Mesenchymal stem cell (in vitro differentiated cells and primary cell): ENCODE data around the gene MIDN.
A peak's percentile ranks its signal among the peaks of the same experiment; 100 is the strongest.

Experiments
- DNase-seq: peaks from one replicate; pipeline ENCODE4 v3.0.0-alpha.2; 2013
- H2AFZ ChIP-seq: one replicate; pipeline ENCODE4 v1.6.1; 2013; ENCODE audit warnings: low read depth, mild to moderate bottlenecking, control low read depth, inconsistent platforms, low read length, moderate library complexity
- H2AK5ac ChIP-seq: 2 replicates; pipeline ENCODE4 v1.6.1; 2013; ENCODE audit warnings: low read length, moderate library complexity, mild to moderate bottlenecking, inconsistent platforms; ENCODE audit not compliant: severe bottlenecking
- H2BK120ac ChIP-seq: one replicate; pipeline ENCODE4 v1.6.1; 2013; ENCODE audit warnings: low read depth, mild to moderate bottlenecking, inconsistent platforms, low read length, moderate library complexity
- H2BK12ac ChIP-seq, 2 experiments: one replicate each; pipeline ENCODE4 v1.6.1; 2013; ENCODE audit warnings: inconsistent platforms in 2 of 2, low read length in 2 of 2, mild to moderate bottlenecking in 2 of 2, moderate library complexity in 2 of 2, control low read depth in 1 of 2
- H2BK15ac ChIP-seq: one replicate; pipeline ENCODE4 v1.6.1; 2013; ENCODE audit warnings: mild to moderate bottlenecking, low read depth, inconsistent platforms; ENCODE audit not compliant: poor library complexity, severe bottlenecking
- H2BK5ac ChIP-seq: 2 replicates; pipeline ENCODE4 v1.6.1; 2013; ENCODE audit warnings: low read depth, mild to moderate bottlenecking, low read length, control low read depth, inconsistent platforms; ENCODE audit not compliant: poor library complexity, severe bottlenecking
- H3K14ac ChIP-seq, 2 experiments: one replicate each; pipeline ENCODE4 v1.6.1; 2013; ENCODE audit warnings: inconsistent platforms in 2 of 2, low read length in 2 of 2, control low read depth in 1 of 2, mild to moderate bottlenecking in 1 of 2, moderate library complexity in 1 of 2
- H3K18ac ChIP-seq, 2 experiments: one replicate each; pipeline ENCODE4 v1.6.1; 2013; ENCODE audit warnings: inconsistent platforms in 2 of 2, low read length in 2 of 2, control low read depth in 1 of 2, low read depth in 1 of 2, mild to moderate bottlenecking in 1 of 2
- H3K23ac ChIP-seq, 2 experiments: one replicate each; pipeline ENCODE4 v1.6.1; 2013; ENCODE audit warnings: inconsistent platforms in 2 of 2, low read length in 2 of 2, mild to moderate bottlenecking in 2 of 2, moderate library complexity in 2 of 2, control low read depth in 1 of 2
- H3K27ac ChIP-seq: 2 replicates; pipeline ENCODE4 v1.5.1; 2013; ENCODE audit warnings: mild to moderate bottlenecking, moderate library complexity, low read length, control low read depth, inconsistent platforms; ENCODE audit not compliant: poor library complexity, severe bottlenecking
- H3K27me3 ChIP-seq, 2 experiments: 2 replicates each; pipeline versions ENCODE4 v1.6.1 to v1.7.0; 2013; ENCODE audit warnings: low read length in 2 of 2, mild to moderate bottlenecking in 2 of 2, moderate library complexity in 2 of 2, control low read depth in 1 of 2, inconsistent platforms in 1 of 2; ENCODE audit not compliant: control insufficient read depth in 1 of 2, insufficient read depth in 1 of 2
- H3K36me3 ChIP-seq, 2 experiments: 2 replicates each; pipeline versions ENCODE4 v1.6.1 to v1.7.0; 2013; ENCODE audit warnings: low read length in 2 of 2, control low read depth in 1 of 2, inconsistent platforms in 1 of 2, low read depth in 1 of 2, mild to moderate bottlenecking in 1 of 2; ENCODE audit not compliant: insufficient read depth in 2 of 2, control insufficient read depth in 1 of 2
- H3K4ac ChIP-seq, 2 experiments: one replicate each; pipeline ENCODE4 v1.6.1; 2013; ENCODE audit warnings: inconsistent platforms in 2 of 2, low read length in 2 of 2, mild to moderate bottlenecking in 2 of 2, moderate library complexity in 2 of 2, control low read depth in 1 of 2, low read depth in 1 of 2
- H3K4me1 ChIP-seq: 2 replicates; pipeline ENCODE4 v1.6.1; 2013; ENCODE audit warnings: low read depth, low read length, control low read depth; ENCODE audit not compliant: control insufficient read depth, insufficient read depth
- H3K4me2 ChIP-seq: 2 replicates; pipeline ENCODE4 v1.6.1; 2013; ENCODE audit warnings: low read length, mild to moderate bottlenecking, inconsistent platforms; ENCODE audit not compliant: poor library complexity, severe bottlenecking
- H3K4me3 ChIP-seq, 2 experiments: 2 replicates each; pipeline versions ENCODE4 v1.5.1 to v1.7.0; 2013; ENCODE audit warnings: low read length in 2 of 2, mild to moderate bottlenecking in 2 of 2, control low read depth in 1 of 2, low read depth in 1 of 2; ENCODE audit not compliant: insufficient read depth in 1 of 2
- H3K79me1 ChIP-seq: replicated peaks from 2 replicates; pipeline ENCODE4 v1.6.1; 2013; ENCODE audit warnings: mild to moderate bottlenecking, control low read depth, low read length, inconsistent platforms; ENCODE audit not compliant: poor library complexity, severe bottlenecking
- H3K9ac ChIP-seq: 2 replicates; pipeline ENCODE4 v1.7.0; 2013; ENCODE audit warnings: mild to moderate bottlenecking, low read length, moderate library complexity
- H3K9me3 ChIP-seq: 2 replicates; pipeline ENCODE4 v1.7.0; 2013; ENCODE audit warnings: mild to moderate bottlenecking, low read length; ENCODE audit not compliant: control insufficient read depth
- H4K8ac ChIP-seq: one replicate; pipeline ENCODE4 v1.6.1; 2013; ENCODE audit warnings: inconsistent platforms, mild to moderate bottlenecking, low read length, moderate library complexity
- H4K91ac ChIP-seq: one replicate; pipeline ENCODE4 v1.6.1; 2013; ENCODE audit warnings: mild to moderate bottlenecking, low read length, inconsistent platforms
- WGBS: methylation state at CpG from one replicate; pipeline ENCODE4 v1.1.7; 2013; ENCODE audit warnings: mixed read lengths; 5-methylcytosine and 5-hydroxymethylcytosine counted together

The MIDN gene

GRCh38 chr19:1273263-1274041 is 25.1 kb downstream of the MIDN start:
- peak overlapping the region; percentile 60 for H4K8ac ChIP-seq

GRCh38 chr19:1274081-1274851 is 25.9 kb downstream of the MIDN start:
- H3K4me2 ChIP-seq: no peak overlapping the region
- no peak for DNase-seq
- 94% methylated on average over 43 of the region's 46 CpGs for WGBS

More at GRCh38 chr19:1273263-1274041, 25.1 kb downstream of the MIDN start:
- 94% methylated on average over 25 of the region's 25 CpGs for WGBS
- Histone ChIP-seq H3K9me3 (no peaks in the 10 kb centered on the region), H2AK5ac (no peak overlapping the region), H3K27ac (peak overlapping the region; percentile 8), H3K4me2 (no peak overlapping the region), H3K4ac (no peak overlapping the region), H3K23ac (no peak overlapping the region), H3K27me3 (no peaks in the 10 kb centered on the region), H3K4me1 (peaks cover 50% of the 10 kb centered on the region), H2BK15ac (no peak overlapping the region), H3K4me3 (peak overlapping the region in 1 of 2 experiments; percentile 24), H3K18ac (no peak overlapping the region), H3K79me1 (peaks cover 15% of the 10 kb centered on the region), H4K91ac (peak overlapping the region; percentile 65), H2BK120ac (no peak overlapping the region), H3K9ac (peak overlapping the region; percentile 94), H2AFZ (no peak overlapping the region), H3K36me3 (peaks cover 52 to 63% of the 10 kb centered on the region in 2 experiments), H2BK12ac (no peak overlapping the region), H2BK5ac (no peak overlapping the region), H3K14ac (no peak overlapping the region)
- DNase-seq: no peak

GRCh38 chr19:1274852-1275259 is 26.5 kb downstream of the MIDN start:
- DNase-seq: no peak
- peaks cover 62 to 76% of the 10 kb centered on the region in 2 experiments for H3K36me3 ChIP-seq
- no peaks in the 10 kb centered on the region for H3K9me3 ChIP-seq
- H2BK5ac ChIP-seq: peak overlapping the region; percentile 45
- H2BK15ac ChIP-seq: peak overlapping the region; percentile 37
- peaks cover 46% of the 10 kb centered on the region for H3K4me1 ChIP-seq
- no peaks in the 10 kb centered on the region for H3K27me3 ChIP-seq
- H3K4me3 ChIP-seq: peak overlapping the region; percentile 45 to 88
- peak overlapping the region; percentile 46 for H2BK120ac ChIP-seq
- H4K8ac ChIP-seq: peak overlapping the region; percentile 93
- peak overlapping the region; percentile 25 for H4K91ac ChIP-seq
- H3K4ac ChIP-seq: peak overlapping the region; percentile 24 to 57
- peaks cover 22% of the 10 kb centered on the region for H3K79me1 ChIP-seq
- no peak overlapping the region for H3K23ac ChIP-seq
- H3K14ac ChIP-seq: no peak overlapping the region
- no peak overlapping the region for H2BK12ac ChIP-seq
- H2AK5ac ChIP-seq: no peak overlapping the region
- 56% methylated on average over 42 of the region's 44 CpGs for WGBS
- peak overlapping the region; percentile 61 for H3K4me2 ChIP-seq
- peak overlapping the region; percentile 37 for H3K27ac ChIP-seq
- H3K18ac ChIP-seq: peak overlapping the region; percentile 48 to 56
- H2AFZ ChIP-seq: no peak overlapping the region
- peak overlapping the region; percentile 94 for H3K9ac ChIP-seq

More at GRCh38 chr19:1274081-1274851, 25.9 kb downstream of the MIDN start:
- Histone ChIP-seq H3K14ac (no peak overlapping the region), H3K27ac (peak overlapping the region; percentile 15), H3K9me3 (no peaks in the 10 kb centered on the region), H4K8ac (peak overlapping the region; percentile 39), H3K27me3 (no peaks in the 10 kb centered on the region), H2BK120ac (no peak overlapping the region), H2BK15ac (peak overlapping the region; percentile 37), H2AFZ (no peak overlapping the region), H3K79me1 (peaks cover 19% of the 10 kb centered on the region), H3K4me1 (peaks cover 46% of the 10 kb centered on the region), H3K23ac (no peak overlapping the region), H2AK5ac (no peak overlapping the region), H3K4me3 (peak overlapping the region in 1 of 2 experiments; percentile 88), H3K36me3 (peaks cover 58 to 70% of the 10 kb centered on the region in 2 experiments), H3K4ac (peak overlapping the region in 1 of 2 experiments; percentile 57), H2BK5ac (no peak overlapping the region), H3K18ac (no peak overlapping the region), H4K91ac (no peak overlapping the region), H3K9ac (peak overlapping the region; percentile 94), H2BK12ac (no peak overlapping the region)
